GM12878 (cell line): Measurements from ENCODE around the gene VEGFA. TPM values are rescaled to one million over a fixed set of nuclear protein-coding genes. Genes with fewer than 3 reads are reported as not detected.

Source experiments
- ATAC-seq: fragments of 200-7000 bp; cut with Tn5 transposase; 3 replicates; pipeline ENCODE4 v1.9.1; 2020; ENCODE audit warnings: mild to moderate bottlenecking, moderate library complexity
- BruUV-seq: library from RNA; stranded (reverse); fragments of 400-500 nt; replicated peaks from 2 replicates; lab custom pipeline; 2021; lab: Mats Ljungman, UMichigan
- CTCF ChIA-PET: fragments of 300-600 bp; sonication (Branson Sonifier 250); formaldehyde crosslinking; extraction: SDS; loops from one replicate; lab custom pipeline; 2021; ENCODE audit warnings: inconsistent platforms; lab: Yijun Ruan, JAX
- POLR2A ChIA-PET: fragments of 350-600 bp; formaldehyde crosslinking; extraction: SDS; loops from one replicate; lab custom pipeline; 2021; ENCODE audit warnings: inconsistent platforms; lab: Charles Lee
- RAD21 ChIA-PET: fragments of 300-600 bp; sonication (Branson Sonifier 250); formaldehyde crosslinking; loops from one replicate; lab custom pipeline; 2023; ENCODE audit warnings: antibody characterized with exemption; ENCODE audit not compliant: unreplicated experiment; lab: Charles Lee
- SMC1A ChIA-PET: fragments of 300-600 bp; sonication (Branson Sonifier 250); formaldehyde crosslinking; loops from one replicate; lab custom pipeline; 2023; ENCODE audit not compliant: unreplicated experiment, uncharacterized antibody; lab: Charles Lee
- DNase-seq: peaks from one replicate; pipeline ENCODE4 v3.0.0-alpha.2; 2011; ENCODE audit warnings: low read depth, low spot score
- FAIRE-seq: peaks from 3 replicates; lab custom pipeline; 2011; peaks lifted over from hg19 to GRCh38; lab: Jason Lieb, UNC
- H2AFZ ChIP-seq: 2 replicates; pipeline ENCODE4 v1.6.0; 2011; ENCODE audit warnings: low read depth, low read length, control low read depth; ENCODE audit not compliant: control insufficient read depth
- H3K27ac ChIP-seq: 2 replicates; pipeline ENCODE4 v1.5.1; 2011; ENCODE audit warnings: control low read depth; ENCODE audit not compliant: control insufficient read depth, insufficient read depth
- H3K27me3 ChIP-seq, 2 experiments: replicated peaks in 1 of 2; 2 replicates each; pipeline versions ENCODE4 v1.6.0 to v1.6.1; 2011; ENCODE audit warnings: low read length in 1 of 2; ENCODE audit not compliant: control insufficient read depth in 2 of 2, insufficient read depth in 2 of 2
- H3K36me3 ChIP-seq, 2 experiments: 2 replicates each; pipeline ENCODE4 v1.5.1; 2011; ENCODE audit warnings: low read length in 1 of 2; ENCODE audit not compliant: control insufficient read depth in 2 of 2, insufficient read depth in 2 of 2
- H3K4me1 ChIP-seq: 2 replicates; pipeline ENCODE4 v1.6.1; 2011; ENCODE audit warnings: mild to moderate bottlenecking, low read length, moderate library complexity, mixed read lengths; ENCODE audit not compliant: control insufficient read depth, insufficient read depth
- H3K4me2 ChIP-seq: 2 replicates; pipeline ENCODE4 v1.6.0; 2011; ENCODE audit warnings: control low read depth; ENCODE audit not compliant: control insufficient read depth, insufficient read depth
- H3K4me3 ChIP-seq: fragments of 200-600 bp; sonication (generic); 2 replicates; pipeline ENCODE4 v1.5.1; 2016
- H3K79me2 ChIP-seq: 2 replicates; pipeline ENCODE4 v1.6.0; 2011; ENCODE audit warnings: low read length; ENCODE audit not compliant: control insufficient read depth, insufficient read depth
- H3K9ac ChIP-seq: 2 replicates; pipeline ENCODE4 v1.8.0; 2011; ENCODE audit warnings: low read length, control low read depth, mixed read lengths; ENCODE audit not compliant: control insufficient read depth, insufficient read depth
- H3K9me3 ChIP-seq: replicated peaks from 3 replicates; pipeline ENCODE4 v1.5.1; 2011; ENCODE audit warnings: mild to moderate bottlenecking, low read length; ENCODE audit not compliant: control insufficient read depth, insufficient read depth
- H4K20me1 ChIP-seq: 2 replicates; pipeline ENCODE4 v1.6.0; 2011; ENCODE audit not compliant: control insufficient read depth, insufficient read depth
- CBX3 ChIP-seq: fragments of 200-600 bp; sonication (generic); IDR thresholded peaks from 2 replicates; pipeline ENCODE4 v1.6.1; 2016; ENCODE audit warnings: low read depth, borderline replicate concordance
- FOXK2 ChIP-seq: fragments of 450-650 bp; IDR thresholded peaks from 2 replicates; pipeline ENCODE4 v1.6.1; 2017; ENCODE audit warnings: mild to moderate bottlenecking, moderate library complexity
- HCFC1 ChIP-seq: fragments of 150-350 bp; IDR thresholded peaks from 2 replicates; pipeline ENCODE4 v1.6.1; 2014; ENCODE audit warnings: low read length
- MXI1 ChIP-seq: fragments of 150-350 bp; IDR thresholded peaks from 2 replicates; pipeline ENCODE4 v1.6.1; 2011; ENCODE audit warnings: low read depth, mild to moderate bottlenecking, inconsistent platforms, low read length, improper control_type of control experiment
- POLR2AphosphoS2 ChIP-seq: IDR thresholded peaks from 2 replicates; pipeline ENCODE4 v1.6.1; 2011; ENCODE audit warnings: low read depth, mild to moderate bottlenecking, low read length, improper control_type of control experiment, moderate library complexity
- RBBP5 ChIP-seq: fragments of 200-600 bp; sonication (generic); conservative IDR thresholded peaks from 2 replicates; pipeline ENCODE4 v1.6.1; 2016
- SIX5 ChIP-seq: IDR thresholded peaks from 2 replicates; pipeline ENCODE4 v1.6.1; 2011; ENCODE audit warnings: mild to moderate bottlenecking, low read depth, low read length, moderate library complexity; ENCODE audit not compliant: severe bottlenecking
- SMAD1 ChIP-seq: fragments of 450-650 bp; IDR thresholded peaks from 2 replicates; pipeline ENCODE4 v1.6.1; 2018; ENCODE audit warnings: mild to moderate bottlenecking, low read depth; ENCODE audit not compliant: partially characterized antibody
- SRF ChIP-seq, 2 experiments: IDR thresholded peaks; 2 replicates each; pipeline ENCODE4 v1.6.1; 2011; ENCODE audit warnings: low read depth in 2 of 2, low read length in 2 of 2, mild to moderate bottlenecking in 1 of 2, moderate library complexity in 1 of 2
- SUZ12 ChIP-seq: fragments of 200-600 bp; sonication (generic); IDR thresholded peaks from one replicate; pipeline ENCODE4 v1.6.1; 2018; ENCODE audit warnings: antibody characterized with exemption, mild to moderate bottlenecking; ENCODE audit not compliant: unreplicated experiment
- ZNF207 ChIP-seq: fragments of 450-650 bp; IDR thresholded peaks from 2 replicates; pipeline ENCODE4 v1.6.1; 2014; ENCODE audit warnings: antibody characterized with exemption, mild to moderate bottlenecking, borderline replicate concordance
- ZNF274 ChIP-seq: IDR thresholded peaks from one replicate; pipeline ENCODE4 v1.8.0; 2011; ENCODE audit not compliant: insufficient read length, insufficient read depth
- ZNF384 ChIP-seq: IDR thresholded peaks from 2 replicates; pipeline ENCODE4 v1.6.1; 2012; ENCODE audit warnings: low read depth, mild to moderate bottlenecking, low read length, improper control_type of control experiment, borderline replicate concordance
- WGBS: methylation state at CpG from one replicate; pipeline ENCODE4 v1.1.6; 2016; ENCODE audit warnings: low lambda C conversion rate; ENCODE audit not compliant: insufficient replicate concordance, insufficient coverage; ENCODE audit errors: missing lambda C conversion rate; 5-methylcytosine and 5-hydroxymethylcytosine counted together
- in situ Hi-C: fragments of 300-500 bp; cut with MboI; formaldehyde crosslinking; loops from 9 replicates; pipeline ENCODE4 v1.14.3; 2018; ENCODE audit warnings: mixed read lengths
- intact Hi-C: fragments of 100-400 bp; cut with micrococcal nuclease; formaldehyde crosslinking; loops from one replicate; pipeline ENCODE4 v1.14.2; 2022; ENCODE audit not compliant: unreplicated experiment
- polyA plus RNA-seq, 11 experiments: library from polyadenylated mRNA; depleted of rRNA in 4 of 11; unstranded in 6 of 11; stranded (reverse) in 5 of 11; fragments of >200 nt; fragmentation: Nextera tagmentation in 4 of 11; fragmentation: Illumina TruSeq in 1 of 11; extraction: Ambion mirVana in 4 of 11; extraction: Trizol in 1 of 11; gene quantifications; 1 replicate in 1 of 11; 2 replicates in 10 of 11; pipeline versions ENCODE4 v1.2.1 to v1.2.3, GENCODE V29; 2011 to 2016; ENCODE audit warnings: inconsistent platforms in 2 of 11, missing spikeins in 2 of 11, low read depth in 1 of 11
- total RNA-seq, 4 experiments: library from RNA; depleted of rRNA in 3 of 4; stranded (reverse); fragments of >200 nt in 3 of 4; fragmentation: Illumina TruSeq in 1 of 4; extraction: Trizol in 1 of 4; gene quantifications; 2 replicates each; pipeline versions ENCODE4 v1.2.1 to v1.2.3, GENCODE V29; 2013 to 2021
- TF ChIP-seq, protein P1 (sequence below): fragments of 150-350 bp; IDR thresholded peaks from 2 replicates; pipeline ENCODE4 v1.6.1; 2014; ENCODE audit warnings: mild to moderate bottlenecking, low read depth, low read length
- TF ChIP-seq, protein P2 (sequence below): fragments of 150-350 bp; IDR thresholded peaks from 2 replicates; pipeline ENCODE4 v1.6.1; 2016; ENCODE audit warnings: low read depth, low read length
- TF ChIP-seq, protein P3 (sequence below): fragments of 450-650 bp; IDR thresholded peaks from 2 replicates; pipeline ENCODE4 v1.6.1; 2017; ENCODE audit warnings: mild to moderate bottlenecking, low read depth, inconsistent platforms; ENCODE audit not compliant: poor library complexity, severe bottlenecking

VEGFA gene
- total and polyA plus RNA-seq, 10 of the 15 experiments (the other 5 are each of a cell fraction or from before 2014, with no cell fraction given): 0.96 to 140 (median 16.9) TPM

- H3K79me2 ChIP-seq: no peaks in the 10 kb centered on the region
- in situ Hi-C loops: no loop called here
- ChIA-PET POLR2A (interaction anchor here (0.9 kb wide), 1 partner anchor 20 kb away, joined by 3 read pairs; no protein-coding TSS in a partner anchor), SMC1A (interaction anchor here (0.5 to 1.7 kb wide), 3 partner anchors 20 to 334 kb away, joined by 4 to 7 read pairs (median 4); no protein-coding TSS in a partner anchor), CTCF (interaction anchor here (0.5 to 3.5 kb wide), 7 partner anchors 9 to 449 kb away, joined by 3 to 13 read pairs (median 7); no protein-coding TSS in a partner anchor), RAD21 (no interaction called here)
- BruUV-seq: no TSS peak
- no peak overlapping the region for H3K4me3 ChIP-seq
- H3K4me1 ChIP-seq: no peaks in the 10 kb centered on the region
- no peak for FAIRE-seq
- no peak overlapping the region for H2AFZ ChIP-seq
- H3K9ac ChIP-seq: no peak overlapping the region
- WGBS: 57% methylated on average over 16 of the region's 16 CpGs
- H3K9me3 ChIP-seq: no peaks in the 10 kb centered on the region
- no peak for TF ChIP-seq POLR2AphosphoS2
- TF ChIP-seq ZNF207: no peak
- TF ChIP-seq, protein P1, sequence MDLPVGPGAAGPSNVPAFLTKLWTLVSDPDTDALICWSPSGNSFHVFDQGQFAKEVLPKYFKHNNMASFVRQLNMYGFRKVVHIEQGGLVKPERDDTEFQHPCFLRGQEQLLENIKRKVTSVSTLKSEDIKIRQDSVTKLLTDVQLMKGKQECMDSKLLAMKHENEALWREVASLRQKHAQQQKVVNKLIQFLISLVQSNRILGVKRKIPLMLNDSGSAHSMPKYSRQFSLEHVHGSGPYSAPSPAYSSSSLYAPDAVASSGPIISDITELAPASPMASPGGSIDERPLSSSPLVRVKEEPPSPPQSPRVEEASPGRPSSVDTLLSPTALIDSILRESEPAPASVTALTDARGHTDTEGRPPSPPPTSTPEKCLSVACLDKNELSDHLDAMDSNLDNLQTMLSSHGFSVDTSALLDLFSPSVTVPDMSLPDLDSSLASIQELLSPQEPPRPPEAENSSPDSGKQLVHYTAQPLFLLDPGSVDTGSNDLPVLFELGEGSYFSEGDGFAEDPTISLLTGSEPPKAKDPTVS: no peak
- no peak for TF ChIP-seq SRF (IDR thresholded peaks at IDR 0.05; ENCODE audit: low read depth in 2 of 2, low read length in 2 of 2)
- no peak for TF ChIP-seq RBBP5
- no peak for TF ChIP-seq MXI1
- no peak for TF ChIP-seq SMAD1
- TF ChIP-seq, protein P2, sequence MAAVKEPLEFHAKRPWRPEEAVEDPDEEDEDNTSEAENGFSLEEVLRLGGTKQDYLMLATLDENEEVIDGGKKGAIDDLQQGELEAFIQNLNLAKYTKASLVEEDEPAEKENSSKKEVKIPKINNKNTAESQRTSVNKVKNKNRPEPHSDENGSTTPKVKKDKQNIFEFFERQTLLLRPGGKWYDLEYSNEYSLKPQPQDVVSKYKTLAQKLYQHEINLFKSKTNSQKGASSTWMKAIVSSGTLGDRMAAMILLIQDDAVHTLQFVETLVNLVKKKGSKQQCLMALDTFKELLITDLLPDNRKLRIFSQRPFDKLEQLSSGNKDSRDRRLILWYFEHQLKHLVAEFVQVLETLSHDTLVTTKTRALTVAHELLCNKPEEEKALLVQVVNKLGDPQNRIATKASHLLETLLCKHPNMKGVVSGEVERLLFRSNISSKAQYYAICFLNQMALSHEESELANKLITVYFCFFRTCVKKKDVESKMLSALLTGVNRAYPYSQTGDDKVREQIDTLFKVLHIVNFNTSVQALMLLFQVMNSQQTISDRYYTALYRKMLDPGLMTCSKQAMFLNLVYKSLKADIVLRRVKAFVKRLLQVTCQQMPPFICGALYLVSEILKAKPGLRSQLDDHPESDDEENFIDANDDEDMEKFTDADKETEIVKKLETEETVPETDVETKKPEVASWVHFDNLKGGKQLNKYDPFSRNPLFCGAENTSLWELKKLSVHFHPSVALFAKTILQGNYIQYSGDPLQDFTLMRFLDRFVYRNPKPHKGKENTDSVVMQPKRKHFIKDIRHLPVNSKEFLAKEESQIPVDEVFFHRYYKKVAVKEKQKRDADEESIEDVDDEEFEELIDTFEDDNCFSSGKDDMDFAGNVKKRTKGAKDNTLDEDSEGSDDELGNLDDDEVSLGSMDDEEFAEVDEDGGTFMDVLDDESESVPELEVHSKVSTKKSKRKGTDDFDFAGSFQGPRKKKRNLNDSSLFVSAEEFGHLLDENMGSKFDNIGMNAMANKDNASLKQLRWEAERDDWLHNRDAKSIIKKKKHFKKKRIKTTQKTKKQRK: no peak
- TF ChIP-seq ZNF274: no peak
- no peak for TF ChIP-seq HCFC1
- TF ChIP-seq CBX3: no peak
- TF ChIP-seq, protein P3, sequence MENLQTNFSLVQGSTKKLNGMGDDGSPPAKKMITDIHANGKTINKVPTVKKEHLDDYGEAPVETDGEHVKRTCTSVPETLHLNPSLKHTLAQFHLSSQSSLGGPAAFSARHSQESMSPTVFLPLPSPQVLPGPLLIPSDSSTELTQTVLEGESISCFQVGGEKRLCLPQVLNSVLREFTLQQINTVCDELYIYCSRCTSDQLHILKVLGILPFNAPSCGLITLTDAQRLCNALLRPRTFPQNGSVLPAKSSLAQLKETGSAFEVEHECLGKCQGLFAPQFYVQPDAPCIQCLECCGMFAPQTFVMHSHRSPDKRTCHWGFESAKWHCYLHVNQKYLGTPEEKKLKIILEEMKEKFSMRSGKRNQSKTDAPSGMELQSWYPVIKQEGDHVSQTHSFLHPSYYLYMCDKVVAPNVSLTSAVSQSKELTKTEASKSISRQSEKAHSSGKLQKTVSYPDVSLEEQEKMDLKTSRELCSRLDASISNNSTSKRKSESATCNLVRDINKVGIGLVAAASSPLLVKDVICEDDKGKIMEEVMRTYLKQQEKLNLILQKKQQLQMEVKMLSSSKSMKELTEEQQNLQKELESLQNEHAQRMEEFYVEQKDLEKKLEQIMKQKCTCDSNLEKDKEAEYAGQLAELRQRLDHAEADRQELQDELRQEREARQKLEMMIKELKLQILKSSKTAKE: no peak
- TF ChIP-seq FOXK2: no peak
- no peak for TF ChIP-seq ZNF384
- TF ChIP-seq SUZ12: no peak
- no peak for TF ChIP-seq SIX5
- no peak overlapping the region for H3K27ac ChIP-seq
- no peak overlapping the region for H3K4me2 ChIP-seq
- no peaks in the 10 kb centered on the region for H3K36me3 ChIP-seq
- intact Hi-C loops: no loop called here
- no peak for DNase-seq
- no peaks in the 10 kb centered on the region for H4K20me1 ChIP-seq
- ATAC-seq: no peak
- H3K27me3 ChIP-seq: no peaks in the 10 kb centered on the region
Observed at GRCh38 chr6:43744931-43745727, 24.9 kb upstream of the VEGFA start.
